ENCODE results near the gene KRT39. TPM values are rescaled to one million over a fixed set of nuclear protein-coding genes. Genes with fewer than 3 reads are reported as not detected.

KRT39 gene
- polyA plus RNA-seq (2012; ENCODE audit: low read depth, missing spikeins), result not detected

DNA sequence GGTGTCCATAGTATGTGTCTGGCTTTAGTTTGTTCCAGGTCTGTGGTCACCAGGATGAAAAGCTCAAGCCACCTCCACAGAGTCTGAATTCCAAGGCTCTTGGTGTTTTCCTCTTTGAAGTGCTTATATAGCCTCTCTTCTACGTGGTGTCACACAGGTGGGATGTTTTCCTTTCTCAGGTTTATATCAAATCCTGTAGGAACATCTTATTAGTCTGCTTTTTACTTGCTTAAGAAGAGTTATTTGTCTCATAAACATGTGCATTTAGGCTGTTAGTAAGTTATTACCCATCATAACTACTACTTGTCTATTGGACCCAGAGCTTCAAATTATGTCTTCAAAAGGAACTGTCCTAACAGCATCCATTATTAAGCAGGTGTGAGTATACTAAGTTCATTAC lies at the start of gene KRT39:
KRT39 (minus strand) TSS at position 101 of the 400 bp plus-strand sequence; CDS start at position 9, 92 bp downstream.
- no peak for TF ChIP-seq POU2F2 (IDR thresholded peaks at IDR 0.05; ENCODE audit: low read depth, low read length)
- TF ChIP-seq TAF1 (IDR thresholded peaks at IDR 0.05; ENCODE audit: low read depth, low read length), result no peak
- TF ChIP-seq SPI1 (IDR thresholded peaks at IDR 0.05; ENCODE audit: low read depth, low read length), result no peak
- TF ChIP-seq POLR2A (IDR thresholded peaks at IDR 0.05; ENCODE audit: low read depth, low read length), result no peak
- TF ChIP-seq POLR2AphosphoS5 (IDR thresholded peaks at IDR 0.05; ENCODE audit: low read depth, low read length), result no peak
- no peak for TF ChIP-seq PAX5 (IDR thresholded peaks at IDR 0.05; ENCODE audit: insufficient read depth, low read length, severe bottlenecking)
- FAIRE-seq (no peak), DNase-seq (ENCODE audit: insufficient read length, low spot score) (no peak)

GRCh38 chr17:41015454-41015853 lies 48.7 kb upstream of the KRT39 start:
- DNase-seq (ENCODE audit: insufficient read length, low spot score) (no peak), FAIRE-seq (no peak)
- TF ChIP-seq POLR2A (IDR thresholded peaks at IDR 0.05; ENCODE audit: low read depth, low read length), result no peak
- no peak for TF ChIP-seq TAF1 (IDR thresholded peaks at IDR 0.05; ENCODE audit: low read depth, low read length)
- no peak for TF ChIP-seq SPI1 (IDR thresholded peaks at IDR 0.05; ENCODE audit: low read depth, low read length)
- TF ChIP-seq POLR2AphosphoS5 (IDR thresholded peaks at IDR 0.05; ENCODE audit: low read depth, low read length), result no peak
- TF ChIP-seq PAX5 (IDR thresholded peaks at IDR 0.05; ENCODE audit: insufficient read depth, low read length, severe bottlenecking), result no peak
- no peak for TF ChIP-seq POU2F2 (IDR thresholded peaks at IDR 0.05; ENCODE audit: low read depth, low read length)

- FAIRE-seq, result no peak
- DNase-seq (ENCODE audit: insufficient read length, low spot score), result no peak
- TF ChIP-seq POLR2AphosphoS5 (IDR thresholded peaks at IDR 0.05; ENCODE audit: low read depth, low read length), result no peak
- TF ChIP-seq TAF1 (IDR thresholded peaks at IDR 0.05; ENCODE audit: low read depth, low read length), result no peak
- no peak for TF ChIP-seq POLR2A (IDR thresholded peaks at IDR 0.05; ENCODE audit: low read depth, low read length)
- TF ChIP-seq SPI1 (IDR thresholded peaks at IDR 0.05; ENCODE audit: low read depth, low read length), result no peak
- TF ChIP-seq POU2F2 (IDR thresholded peaks at IDR 0.05; ENCODE audit: low read depth, low read length), result no peak
- TF ChIP-seq PAX5 (IDR thresholded peaks at IDR 0.05; ENCODE audit: insufficient read depth, low read length, severe bottlenecking), result no peak
Observed at GRCh38 chr17:41013606-41014005, 46.9 kb upstream of the KRT39 start.

- DNase-seq (ENCODE audit: insufficient read length, low spot score) (no peak), FAIRE-seq (no peak)
- TF ChIP-seq POU2F2 (IDR thresholded peaks at IDR 0.05; ENCODE audit: low read depth, low read length), result no peak
- no peak for TF ChIP-seq POLR2A (IDR thresholded peaks at IDR 0.05; ENCODE audit: low read depth, low read length)
- TF ChIP-seq TAF1 (IDR thresholded peaks at IDR 0.05; ENCODE audit: low read depth, low read length), result no peak
- no peak for TF ChIP-seq POLR2AphosphoS5 (IDR thresholded peaks at IDR 0.05; ENCODE audit: low read depth, low read length)
- TF ChIP-seq PAX5 (IDR thresholded peaks at IDR 0.05; ENCODE audit: insufficient read depth, low read length, severe bottlenecking), result no peak
- TF ChIP-seq SPI1 (IDR thresholded peaks at IDR 0.05; ENCODE audit: low read depth, low read length), result no peak
Observed at GRCh38 chr17:41013181-41013580, 46.4 kb upstream of the KRT39 start.

DNA sequence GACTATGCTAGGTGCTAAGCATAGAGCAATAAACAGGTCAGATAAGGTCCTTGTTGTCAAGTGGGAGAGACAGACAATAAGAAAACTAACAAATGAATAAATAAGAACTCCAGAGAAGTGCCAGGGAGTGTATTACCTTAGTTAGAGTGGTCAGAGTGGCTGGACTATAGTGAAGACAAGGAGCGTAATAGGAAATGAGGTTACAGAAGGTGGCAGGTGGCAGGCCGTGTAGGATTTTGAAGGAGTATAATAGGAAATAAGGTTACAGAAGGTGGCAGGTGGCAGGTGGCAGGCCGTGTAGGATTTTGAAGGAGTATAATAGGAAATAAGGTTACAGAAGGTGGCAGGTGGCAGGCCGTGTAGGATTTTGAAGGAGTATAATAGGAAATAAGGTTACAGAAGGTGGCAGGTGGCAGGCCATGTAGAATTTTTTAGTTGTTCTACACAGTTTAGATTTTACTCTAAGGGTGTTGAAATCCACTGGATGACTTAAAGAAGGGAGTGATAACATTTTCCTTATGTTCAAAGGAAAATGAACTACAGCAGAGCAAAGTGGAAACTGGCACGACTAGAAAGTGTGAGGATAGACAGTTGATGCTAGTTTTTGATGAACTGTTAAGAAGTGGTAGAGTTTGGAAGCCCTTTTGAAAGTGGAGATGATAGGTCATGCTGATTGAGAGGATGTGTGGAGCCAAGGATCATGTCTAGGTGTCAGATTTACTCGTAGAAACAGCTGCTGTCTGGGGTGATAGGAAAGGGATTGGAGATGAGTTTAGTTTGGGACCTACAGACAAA lies 45.8 kb upstream of the KRT39 start:
- FAIRE-seq, result no peak
- no peak for TF ChIP-seq POU2F2 (IDR thresholded peaks at IDR 0.05; ENCODE audit: low read depth, low read length)
- no peak for TF ChIP-seq TAF1 (IDR thresholded peaks at IDR 0.05; ENCODE audit: low read depth, low read length)
- TF ChIP-seq POLR2AphosphoS5 (IDR thresholded peaks at IDR 0.05; ENCODE audit: low read depth, low read length), result no peak
- TF ChIP-seq PAX5 (IDR thresholded peaks at IDR 0.05; ENCODE audit: insufficient read depth, low read length, severe bottlenecking), result no peak
- TF ChIP-seq SPI1 (IDR thresholded peaks at IDR 0.05; ENCODE audit: low read depth, low read length), result no peak
- TF ChIP-seq POLR2A (IDR thresholded peaks at IDR 0.05; ENCODE audit: low read depth, low read length), result no peak
- no peak for DNase-seq (ENCODE audit: insufficient read length, low spot score)

DNA sequence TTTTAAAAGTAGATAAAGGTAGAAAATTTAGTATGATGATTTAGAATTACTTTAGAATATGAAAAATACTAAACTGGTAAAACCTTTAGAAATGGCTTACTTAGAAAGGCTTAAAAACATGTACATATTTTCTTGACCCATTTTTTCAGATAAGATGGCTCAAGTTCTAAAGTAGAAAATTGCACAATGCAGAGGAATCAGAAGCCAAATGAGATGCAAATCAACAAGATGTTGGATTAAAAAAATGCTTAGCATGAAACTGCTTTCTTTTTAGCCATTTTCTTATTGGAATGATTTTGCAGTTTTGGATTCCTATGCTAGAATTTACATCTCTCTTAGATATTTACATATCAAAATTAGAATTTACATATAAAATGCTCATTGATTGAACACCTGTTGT lies 43.7 kb upstream of the KRT39 start:
- no peak for TF ChIP-seq PAX5 (IDR thresholded peaks at IDR 0.05; ENCODE audit: insufficient read depth, low read length, severe bottlenecking)
- TF ChIP-seq POLR2A (IDR thresholded peaks at IDR 0.05; ENCODE audit: low read depth, low read length), result no peak
- TF ChIP-seq POU2F2 (IDR thresholded peaks at IDR 0.05; ENCODE audit: low read depth, low read length), result no peak
- TF ChIP-seq SPI1 (IDR thresholded peaks at IDR 0.05; ENCODE audit: low read depth, low read length), result no peak
- TF ChIP-seq TAF1 (IDR thresholded peaks at IDR 0.05; ENCODE audit: low read depth, low read length), result no peak
- TF ChIP-seq POLR2AphosphoS5 (IDR thresholded peaks at IDR 0.05; ENCODE audit: low read depth, low read length), result no peak

GRCh38 chr17:41009936-41010335 lies 43.2 kb upstream of the KRT39 start:
- FAIRE-seq (no peak), DNase-seq (ENCODE audit: insufficient read length, low spot score) (no peak)
- TF ChIP-seq POLR2A (IDR thresholded peaks at IDR 0.05; ENCODE audit: low read depth, low read length) (no peak), POLR2AphosphoS5 (IDR thresholded peaks at IDR 0.05; ENCODE audit: low read depth, low read length) (no peak), POU2F2 (IDR thresholded peaks at IDR 0.05; ENCODE audit: low read depth, low read length) (no peak), TAF1 (IDR thresholded peaks at IDR 0.05; ENCODE audit: low read depth, low read length) (no peak), SPI1 (IDR thresholded peaks at IDR 0.05; ENCODE audit: low read depth, low read length) (no peak), PAX5 (IDR thresholded peaks at IDR 0.05; ENCODE audit: insufficient read depth, low read length, severe bottlenecking) (no peak)

More for the DNA sequence above, 43.7 kb upstream of the KRT39 start:
- no peak for FAIRE-seq
- no peak for DNase-seq (ENCODE audit: insufficient read length, low spot score)

DNA sequence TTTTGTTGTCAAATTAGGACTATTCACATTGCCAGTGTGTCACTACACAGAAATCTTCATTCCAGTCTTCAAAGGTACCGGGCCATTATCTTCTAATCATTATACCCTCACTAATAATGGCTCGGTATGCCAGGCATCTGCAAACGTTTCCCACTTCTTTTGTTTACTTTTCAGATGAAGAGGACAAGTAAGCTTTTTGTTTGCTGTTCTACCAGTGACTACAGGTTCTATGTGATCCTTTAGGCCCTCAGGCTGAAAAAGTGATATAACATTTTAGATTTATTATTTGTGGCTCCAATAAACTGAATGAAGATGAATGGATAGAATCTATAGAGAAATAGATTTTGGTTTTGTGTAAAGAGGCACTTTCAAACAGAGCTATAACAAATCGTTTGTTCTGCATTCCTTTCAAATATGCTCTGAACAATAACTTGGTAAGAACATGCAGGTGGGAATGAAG lies 42.6 kb upstream of the KRT39 start:
- no peak for DNase-seq (ENCODE audit: insufficient read length, low spot score)
- no peak for TF ChIP-seq POU2F2 (IDR thresholded peaks at IDR 0.05; ENCODE audit: low read depth, low read length)
- FAIRE-seq, result no peak

- no peak for DNase-seq (ENCODE audit: insufficient read length, low spot score)
- TF ChIP-seq POLR2AphosphoS5 (IDR thresholded peaks at IDR 0.05; ENCODE audit: low read depth, low read length), result no peak
- no peak for TF ChIP-seq POU2F2 (IDR thresholded peaks at IDR 0.05; ENCODE audit: low read depth, low read length)
- no peak for TF ChIP-seq PAX5 (IDR thresholded peaks at IDR 0.05; ENCODE audit: insufficient read depth, low read length, severe bottlenecking)
- TF ChIP-seq SPI1 (IDR thresholded peaks at IDR 0.05; ENCODE audit: low read depth, low read length), result no peak
- TF ChIP-seq POLR2A (IDR thresholded peaks at IDR 0.05; ENCODE audit: low read depth, low read length), result no peak
- TF ChIP-seq TAF1 (IDR thresholded peaks at IDR 0.05; ENCODE audit: low read depth, low read length), result no peak
- no peak for FAIRE-seq
Observed at GRCh38 chr17:41008811-41009210, 42.1 kb upstream of the KRT39 start, which contains the start of gene KRTAP3-1. TSS of gene KRTAP3-1 (minus strand) at chr17:41009128. CDS start at chr17:41009074, 54 bp downstream.

All from GM12891 (cell line).